Activated CD4-positive, alpha-beta T cell treated with anti-CD3 and anti-CD28 coated beads, Interleukin-2, amount 50 U/mL, for 4 hours (primary cell): ENCODE results near the gene SAPCD2.

Experiments used
- DNase-seq, 2 experiments: peaks; one replicate each; pipeline ENCODE4 v3.0.0-alpha.2; 2020

SAPCD2 gene

DNA sequence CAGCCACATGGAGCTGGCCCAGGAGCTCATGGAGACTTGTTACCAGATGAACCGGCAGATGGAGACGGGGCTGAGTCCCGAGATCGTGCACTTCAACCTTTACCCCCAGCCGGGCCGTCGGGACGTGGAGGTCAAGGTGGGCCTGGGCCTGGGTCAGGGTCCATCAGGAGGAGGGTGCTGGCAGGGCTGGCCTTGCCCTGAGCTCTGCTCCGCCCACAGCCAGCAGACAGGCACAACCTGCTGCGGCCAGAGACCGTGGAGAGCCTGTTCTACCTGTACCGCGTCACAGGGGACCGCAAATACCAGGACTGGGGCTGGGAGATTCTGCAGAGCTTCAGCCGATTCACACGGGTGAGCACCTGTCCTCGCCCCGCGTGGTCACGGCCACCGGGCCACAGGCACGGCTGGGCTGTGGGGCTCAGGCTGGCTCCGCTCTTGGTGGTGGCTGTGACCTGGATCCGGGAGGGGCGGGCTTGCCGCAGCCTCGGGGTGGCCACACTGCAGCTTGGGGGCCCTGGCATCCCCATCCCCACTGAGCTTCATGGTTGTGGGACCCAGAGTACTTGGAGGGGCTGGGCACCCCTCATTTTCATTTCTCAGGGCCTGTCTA, 37.1 kb upstream of the SAPCD2 start:
- DNase-seq: no peak

- DNase-seq: no peak
Observed at GRCh38 chr9:137106662-137107250, 36.4 kb upstream of the SAPCD2 start.

DNA sequence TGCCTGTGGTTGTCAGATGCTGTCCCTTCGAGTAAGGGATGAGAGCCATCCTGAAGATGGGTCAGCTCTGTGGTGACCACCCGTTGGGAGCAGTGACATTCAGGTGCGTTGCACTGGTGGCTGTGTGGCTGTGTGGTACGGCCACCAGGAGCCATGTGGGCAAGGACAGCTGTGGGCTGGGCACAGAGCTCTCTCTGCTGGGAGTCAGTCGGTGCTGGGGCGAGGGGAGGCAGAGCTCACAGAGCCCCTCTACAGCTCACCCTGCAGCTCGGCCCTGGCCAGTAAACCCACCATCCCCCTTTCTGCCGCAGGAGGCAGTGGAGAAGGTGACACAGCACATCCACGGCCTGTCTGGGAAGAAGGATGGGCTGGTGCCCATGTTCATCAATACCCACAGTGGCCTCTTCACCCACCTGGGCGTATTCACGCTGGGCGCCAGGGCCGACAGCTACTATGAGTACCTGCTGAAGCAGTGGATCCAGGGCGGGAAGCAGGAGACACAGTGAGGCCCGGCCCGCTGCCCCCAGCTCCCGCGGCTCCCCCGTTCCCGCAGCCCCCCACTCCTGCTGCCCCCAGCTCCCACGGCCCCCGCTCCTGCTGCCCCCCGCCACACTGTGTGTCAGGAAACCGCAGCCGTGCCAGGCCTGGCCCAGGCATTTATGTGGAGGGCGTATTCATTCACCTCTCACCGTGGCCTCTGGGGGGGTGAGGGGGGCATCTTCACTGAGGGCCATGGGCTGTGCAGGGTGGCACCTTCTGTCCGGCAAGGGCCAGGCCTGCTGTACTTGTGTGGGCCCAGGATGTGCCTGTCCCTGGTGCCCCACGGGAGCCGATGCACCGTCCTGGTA, 35.7 kb upstream of the SAPCD2 start:
- no peak for DNase-seq

DNA sequence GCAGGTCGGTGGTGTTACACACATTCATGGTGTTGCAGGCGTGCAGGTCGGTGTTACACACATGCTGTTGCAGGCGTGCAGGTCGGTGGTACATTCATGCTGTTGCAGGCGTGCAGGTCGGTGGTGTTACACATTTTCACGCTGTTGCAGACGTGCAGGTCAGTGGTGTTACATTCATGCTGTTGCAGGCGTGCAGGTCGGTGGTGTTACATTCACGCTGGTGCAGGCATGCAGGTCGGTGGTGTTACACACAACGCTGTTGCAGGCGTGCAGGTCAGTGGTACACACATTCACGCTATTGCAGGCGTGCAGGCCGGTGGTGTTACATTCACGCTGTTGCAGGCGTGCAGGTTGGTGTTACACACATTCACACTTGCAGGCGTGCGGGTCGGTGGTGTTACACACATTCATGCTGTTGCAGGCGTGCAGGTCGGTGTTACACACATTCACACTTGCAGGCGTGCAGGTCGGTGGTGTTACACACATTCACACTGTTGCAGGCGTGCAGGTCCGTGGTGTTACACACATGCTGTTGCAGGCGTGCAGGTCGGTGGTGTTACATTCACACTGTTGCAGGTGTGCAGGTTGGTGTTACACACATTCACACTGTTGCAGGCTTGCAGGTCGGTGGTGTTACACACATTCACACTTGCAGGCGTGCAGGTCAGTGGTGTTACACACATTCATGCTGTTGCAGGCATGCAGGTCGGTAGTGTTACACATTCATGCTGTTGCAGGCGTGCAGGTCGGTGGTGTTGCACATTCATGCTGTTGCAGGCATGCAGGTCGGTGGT, 33.0 kb upstream of the SAPCD2 start:
- no peak for DNase-seq

DNA sequence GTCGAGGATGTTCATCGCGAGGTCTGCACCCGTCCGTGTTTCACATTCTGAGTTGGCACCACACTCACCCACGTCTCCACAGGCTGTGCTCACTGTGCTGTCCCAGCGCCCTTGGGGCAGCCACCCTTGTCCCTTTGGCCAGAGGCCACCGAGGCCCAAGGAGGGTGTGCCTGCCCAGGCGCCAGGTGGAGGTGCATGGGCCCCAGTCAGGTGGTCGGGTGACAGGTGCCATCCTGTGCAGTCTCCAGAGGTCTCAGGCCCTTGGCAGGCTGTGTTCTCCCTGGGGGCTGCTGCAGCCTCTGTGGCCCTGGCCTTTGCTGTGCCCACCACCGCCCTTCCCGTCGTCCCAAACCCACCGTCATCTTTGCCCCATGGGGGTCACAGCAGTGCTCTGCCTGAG, 28.9 kb upstream of the SAPCD2 start:
- DNase-seq: no peak

DNA sequence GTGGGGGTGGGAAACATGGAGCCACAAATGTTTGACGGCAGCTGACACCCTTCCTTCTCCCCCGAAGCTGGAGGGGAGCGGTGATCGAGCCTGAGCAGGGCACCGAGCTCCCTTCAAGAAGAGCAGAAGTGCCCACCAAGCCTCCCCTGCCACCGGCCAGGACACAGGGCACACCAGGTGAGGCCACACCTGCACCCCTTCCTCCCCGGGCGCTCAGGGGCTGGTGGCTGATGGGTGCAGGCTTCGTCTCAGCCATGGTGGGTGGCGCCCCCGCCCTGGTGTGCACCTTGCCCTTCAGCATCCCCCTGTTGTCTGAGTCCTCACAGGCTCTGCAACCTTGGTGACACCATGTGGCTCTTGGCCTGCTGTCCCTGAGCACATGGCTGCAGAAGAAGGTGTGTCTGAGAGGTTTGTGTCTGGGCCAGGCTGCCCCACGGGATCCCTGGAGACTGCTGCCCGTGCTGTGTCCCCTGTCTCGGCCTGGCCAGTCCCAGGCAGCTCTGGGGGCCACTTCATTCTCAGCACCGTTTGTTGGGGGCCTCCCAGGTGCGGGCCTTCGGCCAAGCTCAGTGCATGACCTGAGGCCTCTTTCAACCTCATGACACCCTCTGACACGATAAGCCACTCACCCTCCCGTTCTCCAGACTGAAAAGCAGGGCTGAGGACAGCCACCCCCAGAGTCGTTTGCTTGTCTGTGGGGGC, 27.6 kb upstream of the SAPCD2 start:
- no peak for DNase-seq

DNA sequence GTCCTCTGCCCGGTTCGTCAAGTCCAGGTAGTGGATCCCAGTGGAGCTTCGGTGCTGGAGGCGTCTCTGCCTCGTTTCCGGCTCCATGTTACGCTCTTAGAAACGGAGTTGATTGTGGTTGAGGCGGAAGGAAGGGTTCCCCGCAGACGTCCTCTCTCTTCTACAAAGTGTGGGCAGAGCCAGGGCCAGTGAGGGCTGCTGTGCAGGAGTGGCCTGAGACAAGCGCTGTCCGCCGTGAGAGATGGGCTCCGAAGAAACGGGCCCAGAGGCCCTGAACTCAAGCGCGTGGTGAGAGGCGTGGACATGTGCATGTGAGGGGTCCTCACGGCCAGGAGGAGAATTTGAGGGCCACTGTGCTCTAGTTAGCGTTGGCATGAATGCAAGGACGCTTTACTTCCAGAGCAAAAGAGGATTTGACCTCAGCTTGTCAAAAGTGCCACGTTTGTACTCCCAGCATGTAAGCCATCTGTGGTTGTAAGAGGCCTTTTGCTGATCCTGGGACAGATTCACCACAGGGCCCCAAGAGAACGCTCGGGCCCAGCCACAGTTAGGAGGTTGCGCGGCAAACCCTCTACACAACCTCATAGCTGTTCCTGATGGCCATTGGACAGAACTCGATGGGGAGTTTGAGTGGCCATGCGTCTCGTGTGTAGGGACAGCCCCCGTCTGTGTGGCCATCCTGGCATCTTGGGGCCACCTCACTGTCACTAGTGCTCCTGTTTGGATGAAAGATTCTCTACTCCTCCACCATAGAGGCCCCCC, 26.6 kb upstream of the SAPCD2 start:
- no peak for DNase-seq

DNA sequence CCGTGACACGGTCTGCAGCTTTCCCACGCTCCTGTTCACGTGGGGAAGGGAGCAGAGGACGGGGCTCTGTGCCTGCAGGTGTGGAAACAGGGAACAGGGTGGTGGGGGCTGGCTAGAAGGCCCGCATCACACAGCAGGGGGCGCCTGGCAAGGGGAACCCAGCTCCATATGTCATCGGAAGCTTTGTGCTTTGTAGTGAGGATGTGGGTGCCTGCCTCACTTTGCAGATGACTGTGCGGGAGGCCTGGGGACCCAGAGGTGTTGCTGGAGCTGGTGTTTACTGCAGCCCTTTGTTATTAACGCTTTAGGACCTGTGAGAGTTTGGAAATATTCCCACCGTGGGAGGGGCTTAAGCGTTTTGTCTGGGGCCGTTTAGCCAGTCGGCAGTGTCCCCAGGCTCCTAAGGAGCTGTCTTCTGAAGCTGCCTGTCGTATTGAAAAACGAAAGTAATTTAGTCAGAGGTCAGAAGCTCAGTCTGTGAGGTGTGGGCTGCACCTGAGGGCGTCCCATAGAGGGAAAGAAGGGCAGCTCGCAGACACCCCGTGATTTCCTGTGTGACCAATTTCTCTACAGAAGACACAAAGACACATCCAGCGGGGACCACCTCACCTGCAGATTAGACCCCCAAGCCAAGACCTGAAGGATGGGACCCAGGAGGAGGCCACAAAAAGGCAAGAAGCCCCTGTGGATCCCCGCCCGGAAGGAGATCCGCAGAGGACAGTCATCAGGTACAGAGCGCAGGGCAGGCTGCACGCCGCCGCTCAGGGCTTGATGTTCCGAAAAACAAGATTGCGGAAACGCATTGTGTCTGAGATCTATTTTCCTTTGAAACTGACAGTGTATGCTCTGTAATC, 25.5 kb upstream of the SAPCD2 start:
- peak; percentile 81 to 82 for DNase-seq

DNA sequence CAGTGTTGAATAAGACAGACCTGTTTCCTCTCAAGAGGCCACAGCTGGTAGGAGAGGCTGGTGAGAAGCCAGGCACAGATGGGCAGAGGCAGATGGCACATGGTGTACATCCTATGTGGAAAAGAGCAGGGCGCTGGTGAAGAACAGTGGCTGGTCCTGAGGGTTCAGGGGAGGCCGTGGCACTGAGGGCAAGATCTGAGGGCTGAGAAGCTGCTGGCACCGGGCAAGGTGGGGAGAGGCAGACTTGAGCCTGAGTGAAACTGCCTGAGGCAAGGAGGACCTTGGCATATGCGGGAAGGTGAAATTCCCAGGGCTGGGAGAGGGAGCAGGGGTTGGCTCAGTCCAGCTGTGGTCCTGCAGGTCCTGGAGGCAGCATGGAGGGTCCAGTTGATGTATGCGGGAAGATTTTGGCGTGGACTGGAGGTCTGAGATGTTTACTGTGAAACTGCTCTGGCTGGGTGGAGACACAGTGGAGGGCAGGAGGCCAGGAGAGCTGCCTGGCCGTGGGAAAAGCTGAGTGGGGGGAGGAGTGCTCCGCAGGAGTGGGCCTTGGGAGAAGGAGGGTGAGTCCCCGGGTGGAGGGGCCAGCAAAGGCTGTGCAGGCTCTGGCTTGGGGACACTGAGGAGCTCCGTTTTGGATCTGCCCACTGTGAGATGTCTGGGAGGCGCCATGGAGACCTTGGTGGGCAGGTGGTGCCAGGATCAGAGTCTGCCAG, 19.0 kb upstream of the SAPCD2 start:
- DNase-seq: no peak

DNA sequence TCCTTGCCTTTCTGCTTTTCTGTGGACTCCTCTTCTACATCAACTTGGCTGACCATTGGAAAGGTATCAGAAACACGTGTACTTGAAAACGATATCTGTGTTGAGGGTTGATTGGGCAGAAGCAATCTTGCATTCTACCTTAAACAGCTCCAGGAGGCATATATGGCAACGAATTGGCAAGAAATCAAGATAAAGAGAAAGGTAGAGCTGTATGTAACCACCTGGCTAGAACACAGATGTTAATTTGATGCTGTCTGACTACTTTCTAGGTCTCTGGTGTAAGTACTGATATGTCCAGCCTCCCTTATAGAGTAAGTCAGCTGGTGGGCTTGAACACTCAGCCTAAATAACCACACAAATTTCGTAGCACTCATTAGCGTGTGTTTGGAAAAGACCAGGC, 17.8 kb upstream of the SAPCD2 start:
- DNase-seq: no peak

- DNase-seq: no peak
Observed at GRCh38 chr9:137087409-137087925, 17.1 kb upstream of the SAPCD2 start.

GRCh38 chr9:137086531-137087408, 16.4 kb upstream of the SAPCD2 start, which contains the start of gene MAN1B1:
TSS of gene MAN1B1 (plus strand) at chr9:137086985. CDS start at chr9:137087000, 15 bp downstream.
- peak; percentile 99 to 100 for DNase-seq

GRCh38 chr9:137085920-137086530, 15.7 kb upstream of the SAPCD2 start:
- DNase-seq: peak in 1 of 2 experiments; percentile 15

DNA sequence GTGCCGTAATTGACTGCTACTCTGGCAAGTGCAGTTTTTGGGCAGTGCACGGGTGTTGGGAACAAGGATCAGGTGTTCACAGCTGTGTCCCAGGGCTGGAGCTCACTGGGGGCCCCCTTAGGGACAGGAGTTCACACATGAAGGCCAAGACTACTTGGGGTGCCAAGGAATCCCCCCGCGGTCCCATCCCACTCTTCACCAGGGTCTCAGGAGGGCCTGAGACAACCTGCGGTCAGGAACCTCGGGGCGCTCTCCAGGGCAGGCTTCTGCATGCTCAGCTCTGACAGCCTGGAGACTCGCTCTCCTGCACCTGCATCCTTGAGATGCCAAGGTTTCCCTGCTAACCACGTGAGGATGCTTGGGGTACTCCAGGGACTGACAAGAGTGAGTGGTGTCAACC, 14.2 kb upstream of the SAPCD2 start:
- no peak for DNase-seq

GRCh38 chr9:137083394-137084004, 13.1 kb upstream of the SAPCD2 start:
- no peak for DNase-seq

DNA sequence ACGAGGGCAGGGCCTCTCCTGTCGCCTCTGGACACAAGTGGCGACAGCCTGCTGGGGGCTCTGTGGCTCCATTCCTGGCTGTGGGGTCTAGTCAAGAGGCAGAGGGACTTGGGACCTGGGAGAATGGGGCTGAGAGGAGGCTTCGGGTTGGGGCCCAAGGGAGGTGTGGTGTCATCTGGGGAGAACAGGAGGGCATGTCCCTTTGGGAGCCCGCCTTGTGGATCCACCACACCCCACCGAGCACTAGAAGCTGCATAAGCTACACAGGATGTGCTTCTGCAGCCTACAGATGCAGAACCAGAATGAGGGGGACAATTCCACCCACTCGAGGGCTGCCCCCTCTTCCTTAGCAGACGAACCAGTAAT, 12.6 kb upstream of the SAPCD2 start:
- no peak for DNase-seq

- no peak for DNase-seq
Observed at GRCh38 chr9:137082222-137082924, 12.0 kb upstream of the SAPCD2 start.
